ENCODE measurements around the gene CEP83.
"Not testable (repeated sequence)": the region's sequence is repeated elsewhere in the genome, so short reads cannot be mapped to it uniquely, and the experiment has no call there.

Gene CEP83

GRCh38 chr12:94459728-94460615 is at the start of gene CEP83:
Gene CEP83 (minus strand): TSS chr12:94459867. CDS start chr12:94412490, 47,377 bp downstream.
- DNase-seq (ENCODE audit: low read depth) = peak; percentile 86

GRCh38 chr12:94509317-94509716 is 49.6 kb upstream of the CEP83 start:
- no peak for DNase-seq (ENCODE audit: low read depth)

GRCh38 chr12:94507455-94507854 is 47.8 kb upstream of the CEP83 start:
- DNase-seq (ENCODE audit: low read depth) = no peak

- peak; percentile 47 for DNase-seq (ENCODE audit: low read depth)
Observed at GRCh38 chr12:94504386-94504785, 44.7 kb upstream of the CEP83 start.

- no peak for DNase-seq (ENCODE audit: low read depth)
Observed at GRCh38 chr12:94503619-94504018, 44.0 kb upstream of the CEP83 start.

- DNase-seq (ENCODE audit: low read depth) = no peak
Observed at GRCh38 chr12:94500831-94501567, 41.3 kb upstream of the CEP83 start.

- no peak for DNase-seq (ENCODE audit: low read depth)
Observed at GRCh38 chr12:94498698-94499097, 39.0 kb upstream of the CEP83 start.

GRCh38 chr12:94498073-94498472 is 38.4 kb upstream of the CEP83 start:
- DNase-seq (ENCODE audit: low read depth) = no peak

GRCh38 chr12:94495445-94496115 is 35.9 kb upstream of the CEP83 start:
- no peak for DNase-seq (ENCODE audit: low read depth)

- DNase-seq (ENCODE audit: low read depth) = no peak
Observed at GRCh38 chr12:94491489-94491888, 31.8 kb upstream of the CEP83 start.

GRCh38 chr12:94488463-94488862 is 28.8 kb upstream of the CEP83 start:
- DNase-seq (ENCODE audit: low read depth) = no peak

GRCh38 chr12:94481734-94482133 is 22.1 kb upstream of the CEP83 start:
- DNase-seq (ENCODE audit: low read depth) = no peak

GRCh38 chr12:94469522-94469921 is 9.9 kb upstream of the CEP83 start:
- DNase-seq (ENCODE audit: low read depth) = no peak

- DNase-seq (ENCODE audit: low read depth) = no peak
Observed at GRCh38 chr12:94460616-94460959, 921 bp upstream of the CEP83 start.

GRCh38 chr12:94458877-94459727 is 565 bp downstream of the CEP83 start:
- peak; percentile 40 for DNase-seq (ENCODE audit: low read depth)

GRCh38 chr12:94457311-94457710 is 2.4 kb downstream of the CEP83 start:
- peak; percentile 8 for DNase-seq (ENCODE audit: low read depth)

GRCh38 chr12:94454318-94454717 is 5.3 kb downstream of the CEP83 start:
- DNase-seq (ENCODE audit: low read depth) = not testable (repeated sequence)

- no peak for DNase-seq (ENCODE audit: low read depth)
Observed at GRCh38 chr12:94445662-94446061, 14.0 kb downstream of the CEP83 start.

GRCh38 chr12:94437303-94437702 is 22.4 kb downstream of the CEP83 start:
- no peak for DNase-seq (ENCODE audit: low read depth)

- DNase-seq (ENCODE audit: low read depth) = no peak
Observed at GRCh38 chr12:94435511-94435927, 24.1 kb downstream of the CEP83 start.

- DNase-seq (ENCODE audit: low read depth) = no peak
Observed at GRCh38 chr12:94434171-94434570, 25.5 kb downstream of the CEP83 start.

- DNase-seq (ENCODE audit: low read depth) = no peak
Observed at GRCh38 chr12:94433744-94434143, 25.9 kb downstream of the CEP83 start.
